Spinal cord (tissue), 10 donors: Measurements from ENCODE around the gene POM121L2. TPM values are rescaled to one million over a fixed set of nuclear protein-coding genes. Genes with fewer than 3 reads are reported as not detected.

Source experiments
- DNase-seq, 6 donors: peaks; one replicate each; pipeline versions ENCODE4 v3.0.0 to v3.0.0-alpha.2; 2013 to 2015; ENCODE audit warnings: low spot score in 6 of 6, low read depth in 4 of 6
- H3K27ac ChIP-seq: one replicate; pipeline ENCODE4 v1.5.1; 2013; ENCODE audit warnings: low read depth, low read length, control low read depth
- H3K27me3 ChIP-seq: one replicate; pipeline ENCODE4 v1.6.1; 2013; ENCODE audit warnings: low read length; ENCODE audit not compliant: control insufficient read depth, insufficient read depth
- H3K36me3 ChIP-seq: one replicate; pipeline ENCODE4 v1.6.1; 2013; ENCODE audit warnings: low read length; ENCODE audit not compliant: control insufficient read depth, insufficient read depth
- H3K4me1 ChIP-seq: one replicate; pipeline ENCODE4 v1.6.1; 2013; ENCODE audit warnings: low read length; ENCODE audit not compliant: control insufficient read depth, insufficient read depth
- H3K4me3 ChIP-seq: one replicate; pipeline ENCODE4 v1.5.1; 2013; ENCODE audit warnings: low read depth, low read length, control low read depth
- H3K9me3 ChIP-seq: one replicate; pipeline ENCODE4 v1.6.1; 2013; ENCODE audit warnings: low read length; ENCODE audit not compliant: control insufficient read depth, insufficient read depth
- WGBS: methylation state at CpG from one replicate; pipeline ENCODE4 v1.1.5; 2013; ENCODE audit warnings: missing lambda C conversion rate; ENCODE audit not compliant: insufficient coverage; 5-methylcytosine and 5-hydroxymethylcytosine counted together
- polyA plus RNA-seq, 2 donors: library from polyadenylated mRNA; unstranded; fragments of 120-200 nt; gene quantifications; one replicate each; pipeline ENCODE4 v1.2.1, GENCODE V29; 2013; ENCODE audit not compliant: insufficient read length in 2 of 2
- total RNA-seq, 2 donors: library from RNA; depleted of rRNA in 1 of 2; stranded (reverse); fragments of 120-200 nt in 1 of 2; fragments of >200 nt in 1 of 2; gene quantifications; one replicate each; pipeline versions ENCODE4 v1.2.3 to v1.2.4, GENCODE V29; 2013 to 2014
- donor health status: healthy.

The POM121L2 gene
- total and polyA plus RNA-seq, 4 donors = not detected

- no peaks in the 10 kb centered on the region for H3K36me3 ChIP-seq
- no peak overlapping the region for H3K4me3 ChIP-seq
- peaks cover 6% of the 10 kb centered on the region for H3K4me1 ChIP-seq
- no peak for DNase-seq
- no peak overlapping the region for H3K27ac ChIP-seq
- peaks cover 2% of the 10 kb centered on the region for H3K9me3 ChIP-seq
- no CpG with 5 or more reads among the region's 1 CpG for WGBS
- H3K27me3 ChIP-seq = peaks cover 93% of the 10 kb centered on the region
These were observed 30.5 kb downstream of the POM121L2 start for GRCh38 chr6:27281569-27281968.

GRCh38 chr6:27281105-27281539, 31.0 kb downstream of the POM121L2 start:
- DNase-seq = no peak
- Histone ChIP-seq H3K4me1 (peaks cover 6% of the 10 kb centered on the region), H3K27ac (no peak overlapping the region), H3K27me3 (peaks cover 93% of the 10 kb centered on the region), H3K36me3 (no peaks in the 10 kb centered on the region), H3K4me3 (no peak overlapping the region), H3K9me3 (peaks cover 2% of the 10 kb centered on the region)
- WGBS = 0% methylated on average over 1 of the region's 13 CpGs

- Histone ChIP-seq H3K27ac (no peak overlapping the region), H3K4me1 (peaks cover 6% of the 10 kb centered on the region), H3K36me3 (no peaks in the 10 kb centered on the region), H3K27me3 (peaks cover 91% of the 10 kb centered on the region), H3K9me3 (peaks cover 2% of the 10 kb centered on the region), H3K4me3 (no peak overlapping the region)
- DNase-seq = peak in 1 of 6 donors; percentile 21
- WGBS = 0% methylated on average over 2 of the region's 9 CpGs
These were observed 31.5 kb downstream of the POM121L2 start for GRCh38 chr6:27280540-27281000.

- peak overlapping the region; percentile 2 for H3K4me3 ChIP-seq
These were observed 32.0 kb downstream of the POM121L2 start for GRCh38 chr6:27280064-27280539.

GRCh38 chr6:27279513-27280063, 32.5 kb downstream of the POM121L2 start:
- no peak for DNase-seq
- no peaks in the 10 kb centered on the region for H3K36me3 ChIP-seq
- peak overlapping the region; percentile 2 for H3K4me3 ChIP-seq
- H3K27ac ChIP-seq = no peak overlapping the region
- WGBS = 3% methylated on average over 15 of the region's 24 CpGs
- H3K4me1 ChIP-seq = peaks cover 6% of the 10 kb centered on the region
- peaks cover 2% of the 10 kb centered on the region for H3K9me3 ChIP-seq
- H3K27me3 ChIP-seq = peaks cover 90% of the 10 kb centered on the region

More at GRCh38 chr6:27280064-27280539, 32.0 kb downstream of the POM121L2 start:
- H3K27ac ChIP-seq = no peak overlapping the region
- DNase-seq = peak in 2 of 6 donors; percentile 55 to 66
- no peaks in the 10 kb centered on the region for H3K36me3 ChIP-seq
- peaks cover 6% of the 10 kb centered on the region for H3K4me1 ChIP-seq
- WGBS = 0% methylated on average over 2 of the region's 17 CpGs
- peaks cover 2% of the 10 kb centered on the region for H3K9me3 ChIP-seq
- H3K27me3 ChIP-seq = peaks cover 90% of the 10 kb centered on the region

GRCh38 chr6:27275025-27275956, 36.8 kb downstream of the POM121L2 start:
- Histone ChIP-seq H3K4me1 (peaks cover 6% of the 10 kb centered on the region), H3K27me3 (peaks cover 64% of the 10 kb centered on the region), H3K4me3 (no peak overlapping the region), H3K27ac (no peak overlapping the region), H3K36me3 (no peaks in the 10 kb centered on the region), H3K9me3 (no peaks in the 10 kb centered on the region)
- no peak for DNase-seq
- WGBS = 13% methylated on average over 31 of the region's 36 CpGs

DNA sequence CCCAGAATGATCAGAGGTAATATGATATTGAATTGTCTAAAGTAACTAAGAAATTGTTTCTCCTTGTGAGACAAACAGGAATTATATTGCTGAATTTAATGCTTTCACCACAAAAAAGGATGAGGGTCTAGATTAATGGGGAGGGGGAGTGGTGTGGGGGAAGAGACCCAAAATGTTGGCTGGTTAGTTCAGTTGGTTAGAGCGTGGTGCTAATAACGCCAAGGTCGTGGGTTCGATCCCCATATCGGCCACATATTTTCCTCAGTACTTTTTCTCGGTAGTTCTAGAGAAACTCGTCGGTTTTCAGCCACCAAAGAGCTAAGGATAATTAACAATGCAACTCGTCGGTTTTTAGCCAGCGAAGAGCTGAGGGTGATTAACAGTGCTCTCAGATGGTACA, 38.3 kb downstream of the POM121L2 start:
- Histone ChIP-seq H3K9me3 (no peaks in the 10 kb centered on the region), H3K4me1 (no peaks in the 10 kb centered on the region), H3K36me3 (no peaks in the 10 kb centered on the region), H3K27me3 (peaks cover 63% of the 10 kb centered on the region), H3K4me3 (no peak overlapping the region), H3K27ac (no peak overlapping the region)
- 69% methylated on average over 8 of the region's 11 CpGs for WGBS
- no peak for DNase-seq

- 20% methylated on average over 6 of the region's 14 CpGs for WGBS
- Histone ChIP-seq H3K36me3 (no peaks in the 10 kb centered on the region), H3K4me3 (no peak overlapping the region), H3K4me1 (peaks cover 5% of the 10 kb centered on the region), H3K9me3 (no peaks in the 10 kb centered on the region), H3K27ac (no peak overlapping the region), H3K27me3 (peaks cover 56% of the 10 kb centered on the region)
- DNase-seq = no peak
These were observed 43.3 kb downstream of the POM121L2 start for GRCh38 chr6:27268803-27269202.

DNA sequence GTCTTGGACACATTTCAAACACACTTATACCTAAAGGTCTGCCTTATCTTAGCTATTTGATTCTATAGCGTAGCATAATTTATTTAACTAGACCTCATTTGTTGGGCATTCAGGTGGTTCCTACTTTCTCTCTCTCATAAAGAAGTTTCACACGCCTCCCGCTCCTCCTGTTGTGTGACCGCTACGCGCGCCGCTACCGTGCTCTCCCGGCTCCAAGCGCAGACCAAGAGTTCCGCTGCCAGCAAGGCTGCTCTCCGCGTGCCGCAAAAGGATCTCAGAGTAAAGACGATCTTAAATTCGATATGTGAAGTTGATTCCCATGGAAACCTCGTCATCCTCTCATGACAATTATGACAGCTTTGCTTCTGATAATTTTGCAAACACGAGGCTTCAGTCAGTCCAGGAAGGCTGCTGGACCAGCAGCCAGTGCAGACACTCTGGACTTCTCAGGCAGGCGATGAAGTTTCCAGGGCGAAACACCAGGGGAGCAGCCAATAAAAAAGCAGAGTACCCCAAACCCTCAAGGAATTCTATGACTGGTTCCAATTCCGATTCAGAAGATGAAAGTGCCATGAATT, 44.1 kb downstream of the POM121L2 start:
- Histone ChIP-seq H3K27me3 (peaks cover 59% of the 10 kb centered on the region), H3K4me3 (no peak overlapping the region), H3K27ac (no peak overlapping the region), H3K4me1 (peaks cover 5% of the 10 kb centered on the region), H3K36me3 (no peaks in the 10 kb centered on the region), H3K9me3 (no peaks in the 10 kb centered on the region)
- WGBS = 1% methylated on average over 20 of the region's 22 CpGs
- peak in 2 of 6 donors; percentile 9 to 47 for DNase-seq
